ENCODE measurements around the gene C22orf31.
"Not testable (repeated sequence)": the region's sequence is repeated elsewhere in the genome, so short reads cannot be mapped to it uniquely, and the experiment has no call there.

C22orf31 gene

GRCh38 chr22:29061773-29062172 lies at the start of gene C22orf31:
TSS of gene C22orf31 (minus strand) at chr22:29061831. CDS start at chr22:29061792, 39 bp downstream.
- DNase-seq (ENCODE audit: low read depth in 2 of 2): no peak

- DNase-seq (ENCODE audit: low read depth in 2 of 2): no peak
Measured at GRCh38 chr22:29110946-29111345, 49.3 kb upstream of the C22orf31 start.

GRCh38 chr22:29109822-29110221 lies 48.2 kb upstream of the C22orf31 start:
- no peak for DNase-seq (ENCODE audit: low read depth in 2 of 2)

GRCh38 chr22:29108137-29108536 lies 46.5 kb upstream of the C22orf31 start:
- DNase-seq (ENCODE audit: low read depth in 2 of 2): no peak

GRCh38 chr22:29106839-29107238 lies 45.2 kb upstream of the C22orf31 start:
- no peak for DNase-seq (ENCODE audit: low read depth in 2 of 2)

GRCh38 chr22:29105468-29105867 lies 43.8 kb upstream of the C22orf31 start:
- no peak for DNase-seq (ENCODE audit: low read depth in 2 of 2)

GRCh38 chr22:29103121-29103520 lies 41.5 kb upstream of the C22orf31 start:
- DNase-seq (ENCODE audit: low read depth in 2 of 2): no peak

GRCh38 chr22:29102300-29102699 lies 40.7 kb upstream of the C22orf31 start:
- DNase-seq (ENCODE audit: low read depth in 2 of 2): no peak

GRCh38 chr22:29098296-29098695 lies 36.7 kb upstream of the C22orf31 start:
- DNase-seq (ENCODE audit: low read depth in 2 of 2): no peak

- DNase-seq (ENCODE audit: low read depth in 2 of 2): no peak
Measured at GRCh38 chr22:29096736-29097669, 35.4 kb upstream of the C22orf31 start.

GRCh38 chr22:29095459-29095858 lies 33.8 kb upstream of the C22orf31 start:
- no peak for DNase-seq (ENCODE audit: low read depth in 2 of 2)

GRCh38 chr22:29093501-29094300 lies 32.1 kb upstream of the C22orf31 start:
- no peak for DNase-seq (ENCODE audit: low read depth in 2 of 2)

- no peak for DNase-seq (ENCODE audit: low read depth in 2 of 2)
Measured at GRCh38 chr22:29093030-29093429, 31.4 kb upstream of the C22orf31 start.

GRCh38 chr22:29092243-29092642 lies 30.6 kb upstream of the C22orf31 start:
- no peak for DNase-seq (ENCODE audit: low read depth in 2 of 2)

- DNase-seq (ENCODE audit: low read depth in 2 of 2): no peak
Measured at GRCh38 chr22:29090039-29090438, 28.4 kb upstream of the C22orf31 start.

GRCh38 chr22:29089507-29089906 lies 27.9 kb upstream of the C22orf31 start:
- no peak for DNase-seq (ENCODE audit: low read depth in 2 of 2)

GRCh38 chr22:29088809-29089208 lies 27.2 kb upstream of the C22orf31 start:
- DNase-seq (ENCODE audit: low read depth in 2 of 2): no peak

GRCh38 chr22:29087012-29087411 lies 25.4 kb upstream of the C22orf31 start:
- DNase-seq (ENCODE audit: low read depth in 2 of 2): no peak

GRCh38 chr22:29083933-29084591 lies 22.4 kb upstream of the C22orf31 start:
- no peak for DNase-seq (ENCODE audit: low read depth in 2 of 2)

GRCh38 chr22:29083576-29083932 lies 21.9 kb upstream of the C22orf31 start:
- not testable (repeated sequence) for DNase-seq (ENCODE audit: low read depth in 2 of 2)

GRCh38 chr22:29082826-29083545 lies 21.4 kb upstream of the C22orf31 start:
- no peak for DNase-seq (ENCODE audit: low read depth in 2 of 2)
